Measurements from ENCODE around the gene MRPS9.

DNA sequence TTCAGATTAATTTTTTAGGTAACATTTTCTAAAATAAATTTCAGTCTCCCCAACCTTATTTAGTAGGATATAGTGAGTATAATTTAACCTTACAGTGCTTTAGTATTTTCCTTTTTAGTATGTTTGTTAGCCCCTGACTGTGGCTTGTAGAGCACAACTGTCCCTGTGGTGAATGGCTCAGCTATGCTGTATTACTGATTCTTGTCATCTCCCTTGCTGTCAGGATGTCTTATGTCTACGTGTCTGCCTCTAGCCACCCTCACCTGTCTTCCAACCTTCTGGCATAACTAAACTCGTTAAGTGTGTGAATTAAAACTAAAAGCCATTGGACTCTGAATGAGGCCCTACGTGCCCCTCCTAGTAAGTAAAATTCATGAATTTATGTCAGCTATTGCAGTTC lies 18.4 kb downstream of the MRPS9 start:
- TF ChIP-seq EZH2 (IDR thresholded peaks at IDR 0.05; ENCODE audit: borderline replicate concordance, low read length), result no peak
- TF ChIP-seq, protein P1, sequence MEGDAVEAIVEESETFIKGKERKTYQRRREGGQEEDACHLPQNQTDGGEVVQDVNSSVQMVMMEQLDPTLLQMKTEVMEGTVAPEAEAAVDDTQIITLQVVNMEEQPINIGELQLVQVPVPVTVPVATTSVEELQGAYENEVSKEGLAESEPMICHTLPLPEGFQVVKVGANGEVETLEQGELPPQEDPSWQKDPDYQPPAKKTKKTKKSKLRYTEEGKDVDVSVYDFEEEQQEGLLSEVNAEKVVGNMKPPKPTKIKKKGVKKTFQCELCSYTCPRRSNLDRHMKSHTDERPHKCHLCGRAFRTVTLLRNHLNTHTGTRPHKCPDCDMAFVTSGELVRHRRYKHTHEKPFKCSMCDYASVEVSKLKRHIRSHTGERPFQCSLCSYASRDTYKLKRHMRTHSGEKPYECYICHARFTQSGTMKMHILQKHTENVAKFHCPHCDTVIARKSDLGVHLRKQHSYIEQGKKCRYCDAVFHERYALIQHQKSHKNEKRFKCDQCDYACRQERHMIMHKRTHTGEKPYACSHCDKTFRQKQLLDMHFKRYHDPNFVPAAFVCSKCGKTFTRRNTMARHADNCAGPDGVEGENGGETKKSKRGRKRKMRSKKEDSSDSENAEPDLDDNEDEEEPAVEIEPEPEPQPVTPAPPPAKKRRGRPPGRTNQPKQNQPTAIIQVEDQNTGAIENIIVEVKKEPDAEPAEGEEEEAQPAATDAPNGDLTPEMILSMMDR (IDR thresholded peaks at IDR 0.05; ENCODE audit: low read length), result no peak

Data from OCI-LY1 (cell line).